GM19025 (cell line): ENCODE measurements around the gene SNTG2.
"Not testable (repeated sequence)": the region's sequence is repeated elsewhere in the genome, so short reads cannot be mapped to it uniquely, and the experiment has no call there.

Source experiments
- ATAC-seq: cut with Tn5 transposase; IDR thresholded peaks from one replicate; pipeline ENCODE4 v1.9.1; 2021; ENCODE audit warnings: mild to moderate bottlenecking, low read depth, moderate library complexity; ENCODE audit not compliant: unreplicated experiment

SNTG2 gene

GRCh38 chr2:1390118-1390517, 439.5 kb downstream of the SNTG2 start:
- ATAC-seq = not testable (repeated sequence)

- no peak for ATAC-seq
Observed at GRCh38 chr2:1393321-1393720, 442.7 kb downstream of the SNTG2 start.

GRCh38 chr2:1394709-1395408, 444.2 kb downstream of the SNTG2 start:
- ATAC-seq = no peak

GRCh38 chr2:1397350-1397749, 446.7 kb downstream of the SNTG2 start:
- no peak for ATAC-seq

GRCh38 chr2:1398191-1398590, 447.5 kb downstream of the SNTG2 start:
- no peak for ATAC-seq

GRCh38 chr2:1400943-1401735, 450.5 kb downstream of the SNTG2 start:
- no peak for ATAC-seq

- no peak for ATAC-seq
Observed at GRCh38 chr2:1402064-1402463, 451.4 kb downstream of the SNTG2 start.

GRCh38 chr2:1403565-1403964, 452.9 kb downstream of the SNTG2 start:
- no peak for ATAC-seq

GRCh38 chr2:1405124-1405523, 454.5 kb downstream of the SNTG2 start:
- ATAC-seq = no peak

GRCh38 chr2:1405967-1406366, 455.3 kb downstream of the SNTG2 start:
- ATAC-seq = no peak

GRCh38 chr2:1406434-1406833, 455.8 kb downstream of the SNTG2 start:
- ATAC-seq = no peak

GRCh38 chr2:1407950-1408675, 457.5 kb downstream of the SNTG2 start:
- ATAC-seq = no peak

- no peak for ATAC-seq
Observed at GRCh38 chr2:1413156-1413710, 462.6 kb downstream of the SNTG2 start, which contains the start of gene TPO. Gene TPO, plus strand, starts transcription at chr2:1413463. Its CDS starts 946 bp downstream, at chr2:1414409.

GRCh38 chr2:1414121-1414520, 463.5 kb downstream of the SNTG2 start:
- ATAC-seq = no peak

GRCh38 chr2:1414901-1415300, 464.3 kb downstream of the SNTG2 start:
- ATAC-seq = not testable (repeated sequence)

GRCh38 chr2:1415501-1415900, 464.9 kb downstream of the SNTG2 start:
- ATAC-seq = no peak
